AG09319 (cell line): ENCODE measurements around the gene POLR3E.

ENCODE experiments used
- DNase-seq: peaks from one replicate; pipeline ENCODE4 v3.0.0-alpha.2; 2010; ENCODE audit warnings: low read depth; ENCODE audit errors: extremely low read depth
- TF ChIP-seq, protein P1 (sequence below): IDR thresholded peaks from 2 replicates; pipeline ENCODE4 v1.5.1; 2011; ENCODE audit warnings: low read depth, mild to moderate bottlenecking, inconsistent platforms, low read length, moderate library complexity

The POLR3E gene

DNA sequence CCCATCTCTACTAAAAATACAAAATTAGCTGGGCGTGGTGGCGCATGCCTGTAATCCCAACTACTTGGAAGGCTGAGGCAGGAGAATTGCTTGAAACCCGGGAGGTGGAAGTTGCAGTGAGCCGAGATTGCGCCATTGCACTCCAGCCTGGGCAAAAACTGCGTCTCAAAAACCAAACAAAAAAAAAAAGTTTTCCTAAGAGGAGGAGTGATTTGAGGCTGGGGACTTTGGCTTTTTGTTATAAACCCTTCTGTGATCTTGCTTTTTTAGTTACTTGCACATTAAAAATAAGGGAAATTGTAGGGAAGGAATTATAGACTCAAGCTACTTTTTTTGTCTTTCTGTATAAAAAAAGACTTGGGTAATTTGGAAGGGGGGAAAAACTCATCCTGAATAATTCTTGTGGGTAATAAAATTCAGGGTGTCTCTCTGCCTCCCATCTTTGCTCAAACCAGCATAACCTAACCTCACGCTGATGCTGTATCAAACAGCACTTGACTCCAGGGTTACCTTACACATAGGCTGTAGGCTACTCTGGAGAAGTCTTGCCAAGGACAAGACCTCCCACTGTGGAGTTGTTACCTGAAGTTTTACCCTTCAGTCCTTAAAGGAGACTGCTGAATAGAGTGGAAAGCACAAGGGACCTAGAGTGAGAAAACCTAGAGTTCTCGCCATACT lies 78.9 kb downstream of the POLR3E start:
- TF ChIP-seq, protein P1, sequence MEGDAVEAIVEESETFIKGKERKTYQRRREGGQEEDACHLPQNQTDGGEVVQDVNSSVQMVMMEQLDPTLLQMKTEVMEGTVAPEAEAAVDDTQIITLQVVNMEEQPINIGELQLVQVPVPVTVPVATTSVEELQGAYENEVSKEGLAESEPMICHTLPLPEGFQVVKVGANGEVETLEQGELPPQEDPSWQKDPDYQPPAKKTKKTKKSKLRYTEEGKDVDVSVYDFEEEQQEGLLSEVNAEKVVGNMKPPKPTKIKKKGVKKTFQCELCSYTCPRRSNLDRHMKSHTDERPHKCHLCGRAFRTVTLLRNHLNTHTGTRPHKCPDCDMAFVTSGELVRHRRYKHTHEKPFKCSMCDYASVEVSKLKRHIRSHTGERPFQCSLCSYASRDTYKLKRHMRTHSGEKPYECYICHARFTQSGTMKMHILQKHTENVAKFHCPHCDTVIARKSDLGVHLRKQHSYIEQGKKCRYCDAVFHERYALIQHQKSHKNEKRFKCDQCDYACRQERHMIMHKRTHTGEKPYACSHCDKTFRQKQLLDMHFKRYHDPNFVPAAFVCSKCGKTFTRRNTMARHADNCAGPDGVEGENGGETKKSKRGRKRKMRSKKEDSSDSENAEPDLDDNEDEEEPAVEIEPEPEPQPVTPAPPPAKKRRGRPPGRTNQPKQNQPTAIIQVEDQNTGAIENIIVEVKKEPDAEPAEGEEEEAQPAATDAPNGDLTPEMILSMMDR = no peak
- DNase-seq = no peak

- TF ChIP-seq, protein P1 = no peak
- DNase-seq = no peak
Measured at GRCh38 chr16:22379656-22380055, 82.4 kb downstream of the POLR3E start.

GRCh38 chr16:22380529-22380928 lies 83.3 kb downstream of the POLR3E start:
- DNase-seq = no peak
- TF ChIP-seq, protein P1 = no peak

GRCh38 chr16:22381392-22381791 lies 84.2 kb downstream of the POLR3E start:
- no peak for DNase-seq
- TF ChIP-seq, protein P1 = no peak

DNA sequence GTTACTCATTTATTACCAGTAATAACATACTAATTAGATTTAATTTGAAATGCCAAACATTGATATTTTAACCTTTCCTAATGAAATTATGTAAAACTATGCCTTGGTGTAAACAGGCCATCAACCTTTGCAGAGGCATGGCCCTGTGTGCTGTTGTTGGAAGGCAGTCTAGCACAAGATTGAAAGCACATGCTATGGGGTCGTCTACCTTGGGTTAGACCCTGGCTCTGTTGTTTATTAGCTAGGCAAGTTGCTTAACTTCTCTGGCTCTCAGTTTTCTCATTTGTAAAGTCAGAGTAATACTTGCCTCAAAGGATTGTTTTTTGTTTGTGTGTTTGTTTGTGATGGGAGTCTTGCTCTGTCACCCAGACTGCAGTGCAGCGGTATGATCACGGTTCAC lies 86.6 kb downstream of the POLR3E start:
- TF ChIP-seq, protein P1 = no peak

More for the DNA sequence above, 86.6 kb downstream of the POLR3E start:
- no peak for DNase-seq
